ENCODE results near the gene LMAN2. TPM values are rescaled to one million over a fixed set of nuclear protein-coding genes. Genes with fewer than 3 reads are reported as not detected.

Gene LMAN2
- total RNA-seq, 4 donors from 2014 or later = 236 to 322 (median 293) TPM

GRCh38 chr5:177297922-177298321 lies 53.5 kb downstream of the LMAN2 start:
- H3K9me3 ChIP-seq = no peaks in the 10 kb centered on the region
- H3K27me3 ChIP-seq = no peaks in the 10 kb centered on the region
- 86% methylated on average over 2 of the region's 2 CpGs for WGBS, 2 donors (ENCODE audit: low coverage in 1 of 2)
- no peak overlapping the region for H3K4me3 ChIP-seq
- TF ChIP-seq POLR2AphosphoS5 (IDR thresholded peaks at IDR 0.05) = no peak
- no peak for DNase-seq
- peaks cover 0 to 26% (median 12%) of the 10 kb centered on the region in 4 donors for H3K36me3 ChIP-seq
- in situ Hi-C loops (cut with MboI; ENCODE audit: low pct_ligation_motif_present in 1 of 4, low pct_unique_long_range_greater_than_20kb in 1 of 4, low sequenced_read_pairs in 3 of 4) (loop anchor here in 2 of 4 donors (25.0 kb wide), 2 partner anchors 161 to 186 kb away; partner anchors contain the start of gene NSD1 (in 1 of the 2)), intact Hi-C loops (cut with DNase I; ENCODE audit: low total_unique reads) (no loop called here)
- no peak overlapping the region for H3K27ac ChIP-seq
- peaks cover 35 to 61% (median 44%) of the 10 kb centered on the region in 4 donors for H3K4me1 ChIP-seq

- intact Hi-C loops (cut with DNase I; ENCODE audit: low total_unique reads) = no loop called here
- TF ChIP-seq POLR2A (IDR thresholded peaks at IDR 0.05) = no peak
- no peak for TF ChIP-seq EP300 (IDR thresholded peaks at IDR 0.05; ENCODE audit: low read depth)
- no peak for TF ChIP-seq CTCF (IDR thresholded peaks at IDR 0.05)
- no peak for TF ChIP-seq POLR2AphosphoS5 (IDR thresholded peaks at IDR 0.05)
- DNase-seq = no peak
- in situ Hi-C loops (cut with MboI; ENCODE audit: low pct_ligation_motif_present in 1 of 4, low pct_unique_long_range_greater_than_20kb in 1 of 4, low sequenced_read_pairs in 3 of 4) = loop anchor here in 2 of 4 donors (25.0 kb wide), 2 partner anchors 159 to 184 kb away; partner anchors contain the start of gene NSD1 (in 1 of the 2)
- Histone ChIP-seq H3K27me3 (no peaks in the 10 kb centered on the region), H3K9me3 (no peaks in the 10 kb centered on the region), H3K36me3 (peaks cover 0 to 36% (median 18%) of the 10 kb centered on the region in 4 donors), H3K4me3 (no peak overlapping the region), H3K27ac (peak overlapping the region in 1 of 4 donors; percentile 55), H3K4me1 (peaks cover 25 to 48% (median 31%) of the 10 kb centered on the region in 4 donors)
- 31 to 52% methylated on average over 3 to 4 of the region's 4 CpGs for WGBS, 2 donors (ENCODE audit: low coverage in 1 of 2)
Measured at GRCh38 chr5:177296581-177296980, 54.9 kb downstream of the LMAN2 start.

GRCh38 chr5:177295924-177296323 lies 55.5 kb downstream of the LMAN2 start:
- H3K4me1 ChIP-seq = peaks cover 18 to 41% (median 25%) of the 10 kb centered on the region in 4 donors
- peak overlapping the region in 1 of 4 donors; percentile 55 for H3K27ac ChIP-seq
- DNase-seq = no peak
- no peaks in the 10 kb centered on the region for H3K27me3 ChIP-seq
- in situ Hi-C loops (cut with MboI; ENCODE audit: low pct_ligation_motif_present in 1 of 4, low pct_unique_long_range_greater_than_20kb in 1 of 4, low sequenced_read_pairs in 3 of 4) = loop anchor here in 2 of 4 donors (25.0 kb wide), 2 partner anchors 159 to 184 kb away; partner anchors contain the start of gene NSD1 (in 1 of the 2)
- 83 to 100% methylated on average over 1 to 9 of the region's 9 CpGs for WGBS, 2 donors (ENCODE audit: low coverage in 1 of 2)
- H3K36me3 ChIP-seq = peaks cover 0 to 41% (median 18%) of the 10 kb centered on the region in 4 donors
- intact Hi-C loops (cut with DNase I; ENCODE audit: low total_unique reads) = no loop called here
- no peak overlapping the region for H3K4me3 ChIP-seq
- no peaks in the 10 kb centered on the region for H3K9me3 ChIP-seq
- TF ChIP-seq POLR2A (IDR thresholded peaks at IDR 0.05) (no peak), POLR2AphosphoS5 (IDR thresholded peaks at IDR 0.05) (no peak), EP300 (IDR thresholded peaks at IDR 0.05; ENCODE audit: low read depth) (no peak), CTCF (IDR thresholded peaks at IDR 0.05) (no peak)

GRCh38 chr5:177294632-177295031 lies 56.8 kb downstream of the LMAN2 start:
- intact Hi-C loops (cut with DNase I; ENCODE audit: low total_unique reads) (no loop called here), in situ Hi-C loops (cut with MboI; ENCODE audit: low pct_ligation_motif_present in 1 of 4, low pct_unique_long_range_greater_than_20kb in 1 of 4, low sequenced_read_pairs in 3 of 4) (loop anchor here in 2 of 4 donors (25.0 kb wide), 2 partner anchors 157 to 182 kb away; partner anchors contain the start of gene NSD1 (in 1 of the 2))
- no peaks in the 10 kb centered on the region for H3K27me3 ChIP-seq
- H3K4me3 ChIP-seq = no peak overlapping the region
- TF ChIP-seq CTCF (IDR thresholded peaks at IDR 0.05) = no peak
- TF ChIP-seq POLR2A (IDR thresholded peaks at IDR 0.05) = no peak
- no peak for TF ChIP-seq EP300 (IDR thresholded peaks at IDR 0.05; ENCODE audit: low read depth)
- TF ChIP-seq POLR2AphosphoS5 (IDR thresholded peaks at IDR 0.05) = no peak
- no peak for DNase-seq
- 95% methylated on average over 3 of the region's 3 CpGs; no CpG with 5 or more reads in 1 of the 2 donors for WGBS, 2 donors (ENCODE audit: low coverage in 1 of 2)
- H3K9me3 ChIP-seq = no peaks in the 10 kb centered on the region
- no peak overlapping the region for H3K27ac ChIP-seq
- peaks cover 6 to 28% (median 12%) of the 10 kb centered on the region in 4 donors for H3K4me1 ChIP-seq
- peaks cover 0 to 48% (median 21%) of the 10 kb centered on the region in 4 donors for H3K36me3 ChIP-seq

Measured in transverse colon (tissue), 4 donors.